Endometrium (tissue), 2 donors: Measurements from ENCODE around the gene TRIM39.
"Not testable (repeated sequence)": the region's sequence is repeated elsewhere in the genome, so short reads cannot be mapped to it uniquely, and the experiment has no call there.

Source experiments
- FAIRE-seq: peaks from 2 replicates; lab custom pipeline; 2012; peaks lifted over from hg19 to GRCh38; lab: Jason Lieb, UNC
- donor health status: control.
- donor health status: control.

Gene TRIM39

DNA sequence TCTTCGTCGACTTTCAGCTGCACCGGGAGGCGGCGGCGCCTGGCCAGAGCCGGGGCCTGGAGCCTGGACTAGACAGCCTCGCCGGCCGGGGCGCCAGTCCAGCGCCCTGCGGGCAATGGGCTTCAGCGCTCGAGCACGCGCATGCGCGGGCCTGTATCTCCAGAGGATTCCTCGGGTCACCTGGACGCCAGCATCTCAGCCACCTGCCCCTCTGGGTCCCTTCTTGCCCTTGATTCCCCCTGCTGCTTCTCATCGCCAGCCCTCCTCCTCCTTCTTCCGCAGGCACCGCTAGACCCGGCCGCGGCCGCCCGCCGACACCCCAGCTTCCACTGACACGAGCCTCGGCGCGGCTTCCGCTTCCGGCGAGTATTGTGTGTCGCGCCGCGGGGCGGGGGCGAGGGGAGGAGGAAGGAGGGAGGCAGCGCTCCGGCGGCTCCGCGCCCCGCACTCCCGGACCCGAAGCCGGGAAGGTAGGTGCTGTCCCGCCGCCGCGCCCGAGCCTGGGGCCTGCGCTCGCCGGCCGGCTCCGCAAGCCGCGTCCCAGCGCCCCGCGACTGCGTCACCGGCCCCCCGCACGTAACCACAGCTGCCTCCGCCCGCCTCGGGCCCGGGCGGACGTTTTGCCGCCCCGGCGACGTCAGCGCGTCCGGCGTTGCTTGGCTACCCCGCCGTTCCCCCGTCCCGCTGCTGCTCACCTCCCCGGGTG is at the start of gene TRIM39:
Gene TRIM39 (plus strand): TSS at position 402 of the 706 bp plus-strand sequence. CDS start 2,391 bp downstream, outside the sequence.
- FAIRE-seq, result no peak

GRCh38 chr6:30280988-30281387 is 45.7 kb upstream of the TRIM39 start:
- FAIRE-seq, result not testable (repeated sequence)

GRCh38 chr6:30282522-30282921 is 44.2 kb upstream of the TRIM39 start:
- no peak for FAIRE-seq

DNA sequence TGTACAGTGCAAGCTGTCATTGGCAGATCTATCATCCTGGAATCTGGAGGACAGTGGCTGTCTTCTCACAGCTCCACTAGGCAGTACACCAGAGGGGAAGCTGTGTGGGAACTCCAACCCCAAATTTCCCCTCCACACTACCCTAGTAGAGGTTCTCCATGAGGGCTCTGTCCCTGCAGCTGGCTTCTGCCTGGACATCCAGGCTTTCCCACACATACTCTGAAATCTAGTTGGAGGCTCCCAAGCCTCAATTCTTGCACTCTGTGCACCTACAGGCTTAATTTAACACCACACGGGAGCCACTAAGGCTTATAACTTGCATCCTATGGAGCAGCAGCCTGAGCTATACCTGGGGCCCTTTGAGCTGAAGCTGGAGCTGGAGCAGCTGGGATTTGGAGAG is 43.0 kb upstream of the TRIM39 start:
- no peak for FAIRE-seq

DNA sequence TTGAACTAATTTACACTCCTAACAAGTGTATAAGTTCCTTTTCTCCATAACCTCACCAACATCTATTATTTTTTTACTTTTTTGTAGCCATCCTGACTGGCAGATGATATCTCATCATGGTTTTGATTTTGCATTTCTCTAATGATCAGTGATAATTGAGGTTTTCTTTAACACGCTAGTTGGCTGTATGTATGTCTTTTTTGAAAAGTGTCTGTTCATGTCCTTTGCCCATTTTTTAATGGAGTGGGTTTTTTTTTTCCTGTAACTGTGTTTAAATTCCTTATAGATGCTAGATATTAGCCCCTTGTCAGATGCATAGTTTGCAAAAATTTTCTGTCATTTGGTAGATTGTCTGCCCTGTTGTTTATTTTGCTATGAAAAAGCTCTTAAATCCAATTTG is 39.6 kb upstream of the TRIM39 start:
- no peak for FAIRE-seq

- no peak for FAIRE-seq
Observed at GRCh38 chr6:30295837-30296236, 30.9 kb upstream of the TRIM39 start.

GRCh38 chr6:30304002-30304401 is 22.7 kb upstream of the TRIM39 start:
- no peak for FAIRE-seq

DNA sequence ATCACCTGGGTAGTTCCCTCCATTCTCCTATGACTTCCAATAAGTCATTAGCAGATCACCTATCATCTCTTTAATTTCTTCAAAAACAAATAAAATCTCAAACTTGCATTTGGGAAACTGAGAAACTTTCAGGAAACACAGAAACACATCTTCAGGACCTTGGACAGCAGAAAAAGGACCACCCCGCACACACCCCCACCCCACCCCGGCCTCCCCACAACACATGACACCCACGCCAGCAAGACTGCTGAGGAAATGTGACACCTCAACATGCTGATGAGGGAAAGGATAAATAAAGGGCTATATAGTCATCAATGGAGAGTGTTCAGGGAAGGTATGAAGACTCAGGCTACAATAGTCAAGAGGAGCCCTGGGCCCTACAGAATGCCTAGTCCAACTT is 15.6 kb upstream of the TRIM39 start:
- no peak for FAIRE-seq

- no peak for FAIRE-seq
Observed at GRCh38 chr6:30311671-30312070, 15.1 kb upstream of the TRIM39 start.

GRCh38 chr6:30312266-30312665 is 14.5 kb upstream of the TRIM39 start:
- FAIRE-seq, result no peak

DNA sequence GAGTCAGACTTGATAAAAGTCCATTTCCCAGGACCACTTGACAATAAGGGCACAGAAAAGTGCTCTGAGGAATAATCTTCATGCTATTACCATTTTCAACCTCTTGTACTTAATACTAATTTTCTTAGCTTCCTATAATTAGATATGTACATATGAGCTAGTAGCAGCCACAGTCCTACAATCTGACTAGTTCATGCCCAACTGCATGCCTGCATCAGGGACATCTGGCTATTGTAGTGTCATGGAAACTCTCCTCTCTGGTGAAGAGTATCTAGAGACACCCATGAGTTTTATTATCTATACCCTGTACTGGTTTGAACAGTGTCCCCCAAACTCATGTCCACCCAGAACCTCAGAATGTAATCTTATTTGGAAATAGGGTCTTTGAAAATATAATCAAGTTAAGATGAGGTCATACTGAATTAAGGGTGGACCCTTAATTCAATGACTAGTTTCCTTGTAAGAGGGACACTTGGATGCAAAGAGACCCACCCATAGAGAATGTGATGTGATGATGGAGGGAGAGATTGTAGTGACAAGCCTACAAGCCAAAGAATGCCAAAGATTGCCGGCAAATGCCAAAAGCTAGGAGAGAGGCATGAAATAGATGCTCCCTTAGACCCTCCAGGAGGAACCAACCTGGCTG is 13.9 kb upstream of the TRIM39 start:
- no peak for FAIRE-seq

- no peak for FAIRE-seq
Observed at GRCh38 chr6:30315156-30315555, 11.6 kb upstream of the TRIM39 start.

GRCh38 chr6:30317913-30318589 is 8.7 kb upstream of the TRIM39 start:
- FAIRE-seq, result no peak

DNA sequence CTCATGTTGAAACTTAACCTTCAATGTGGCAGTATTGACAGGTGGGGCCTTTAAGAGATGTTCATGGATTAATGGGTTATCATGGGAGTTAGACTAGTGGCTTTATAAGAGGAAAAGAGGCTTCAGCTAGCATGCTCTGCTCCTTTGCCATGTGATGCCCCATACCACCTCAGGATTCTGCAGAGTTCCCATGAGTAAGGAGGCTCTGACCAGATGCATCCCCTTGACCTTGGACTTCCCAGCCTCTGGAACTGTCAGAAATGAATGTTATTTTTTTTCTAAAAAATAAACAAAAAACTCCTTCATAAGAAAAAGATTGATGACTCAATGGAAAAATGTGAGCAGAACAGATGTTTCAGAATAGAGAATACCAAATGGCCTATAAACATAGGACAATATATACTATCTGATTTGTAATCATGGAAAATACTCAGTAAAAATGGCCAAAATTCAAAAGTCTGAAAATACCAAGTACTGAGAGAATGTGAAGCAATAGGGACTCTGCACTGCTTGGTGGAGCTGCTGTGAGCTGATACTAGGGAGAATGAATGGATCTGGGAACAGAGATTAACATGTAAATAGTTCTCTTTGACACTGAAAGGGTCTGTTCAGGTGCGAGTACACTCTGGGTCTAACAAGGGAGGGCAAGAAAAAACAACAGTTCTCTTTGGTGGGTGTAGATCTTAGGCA is 7.4 kb upstream of the TRIM39 start:
- no peak for FAIRE-seq

GRCh38 chr6:30321692-30322388 is 4.9 kb upstream of the TRIM39 start:
- FAIRE-seq, result no peak

DNA sequence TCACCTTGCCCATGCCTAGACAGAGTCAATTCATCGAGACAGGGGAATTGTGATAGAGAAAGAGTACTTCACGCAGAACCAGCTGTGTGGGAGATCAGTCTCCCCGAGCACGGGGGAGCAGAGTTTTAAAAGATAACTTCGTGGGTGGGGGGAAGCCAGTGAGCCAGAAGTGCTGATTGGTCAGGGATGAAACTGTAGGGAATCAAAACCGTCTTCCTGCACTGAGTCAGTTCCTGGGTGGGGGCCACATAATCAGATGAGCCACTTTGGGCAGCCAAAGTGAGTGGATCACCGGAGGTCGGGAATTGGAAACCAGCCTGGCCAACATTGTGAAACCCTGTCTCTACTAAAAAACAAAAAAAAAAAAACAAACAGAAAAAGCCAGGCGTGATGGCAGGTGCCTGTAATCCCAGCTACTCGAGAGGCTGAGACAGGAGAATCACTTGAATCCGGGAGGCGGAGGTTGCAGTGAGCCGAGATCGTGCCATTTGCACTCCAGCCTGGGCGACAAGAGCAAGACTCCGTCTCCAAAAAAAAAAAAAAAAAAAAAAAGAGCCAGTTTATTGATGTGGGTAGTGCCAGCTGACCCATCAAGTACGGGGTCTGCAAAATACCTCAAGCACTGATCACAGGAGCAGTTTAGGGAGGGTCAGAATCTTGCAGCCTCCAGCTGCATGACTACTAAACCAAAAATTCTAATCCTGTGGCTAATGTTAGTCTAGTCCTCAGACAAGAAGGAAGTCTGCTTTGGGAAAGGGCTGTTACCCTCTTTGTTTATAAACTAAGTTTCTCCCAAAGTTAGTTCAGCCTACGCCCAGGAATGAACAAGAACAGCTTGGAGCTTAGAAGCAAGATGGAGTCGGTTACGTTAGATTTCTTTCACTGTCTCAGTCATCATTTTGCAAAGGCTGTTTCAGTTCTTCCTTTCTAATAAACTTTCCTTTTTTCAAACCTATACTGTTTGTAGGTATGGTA is 3.9 kb upstream of the TRIM39 start:
- no peak for FAIRE-seq

DNA sequence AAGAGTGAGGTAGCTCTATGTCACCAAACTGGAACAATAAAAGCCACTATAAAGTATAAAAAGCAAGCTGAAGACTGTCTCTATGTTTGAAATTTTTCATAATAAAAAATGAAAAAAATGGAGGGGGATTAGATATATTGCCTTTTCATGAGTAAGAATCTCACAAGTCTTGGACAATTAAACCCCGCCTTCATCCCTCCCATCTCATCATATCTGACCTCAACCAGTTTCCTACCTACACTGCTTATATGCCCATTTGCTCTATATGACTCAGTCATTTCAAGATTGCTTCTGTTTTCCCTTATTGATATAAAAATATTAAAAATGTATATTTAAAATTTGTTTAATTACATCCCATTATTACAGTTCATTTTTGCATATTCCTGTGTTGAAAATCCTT is 2.9 kb upstream of the TRIM39 start:
- FAIRE-seq, result no peak

DNA sequence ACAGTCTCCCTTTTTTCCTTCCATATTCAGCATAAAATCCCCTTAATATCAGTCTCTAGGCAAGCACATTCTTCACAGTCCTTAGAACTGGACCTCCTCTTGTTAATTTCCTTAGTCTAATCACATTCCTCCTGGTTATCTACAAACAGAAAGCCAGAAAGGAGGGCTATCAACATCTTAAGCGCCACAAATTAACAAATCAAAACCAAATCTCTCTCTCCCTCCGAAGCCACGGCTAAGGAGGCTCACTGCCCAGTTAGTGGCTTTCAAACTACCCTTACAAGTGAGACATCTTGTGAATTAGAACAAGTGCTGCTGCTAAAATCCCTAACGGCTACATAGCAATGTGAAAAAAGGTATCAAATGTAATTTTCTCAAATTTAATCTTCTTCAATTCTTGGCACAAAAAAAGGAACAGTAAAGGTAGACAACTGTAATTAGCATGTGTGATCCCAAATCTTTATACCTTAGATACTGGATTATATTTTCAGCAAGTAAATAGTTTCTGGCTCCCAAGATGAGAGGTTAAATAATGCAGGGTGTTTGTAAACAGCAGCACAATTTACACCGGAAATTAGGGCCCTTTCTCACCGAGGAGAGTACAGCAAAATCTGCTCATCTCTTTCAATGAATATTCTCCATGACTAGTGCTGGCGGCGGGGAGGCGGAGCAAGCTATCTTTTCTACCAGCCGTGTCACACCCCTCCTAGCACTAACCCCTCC is 1.4 kb upstream of the TRIM39 start:
- no peak for FAIRE-seq

GRCh38 chr6:30325873-30326525 is 728 bp upstream of the TRIM39 start:
- FAIRE-seq, result no peak
